Measurements from ENCODE around the gene S100B.

S100B gene

GRCh38 chr21:46572850-46573249 lies 32.0 kb downstream of the S100B start:
- Histone ChIP-seq H3K27ac (ENCODE audit: low read depth, low read length) (no peak overlapping the region), H3K27me3 (ENCODE audit: control insufficient read depth, insufficient read depth, low read length) (no peaks in the 10 kb centered on the region), H3K9ac (ENCODE audit: low read depth, low read length) (no peak overlapping the region), H3K36me3 (ENCODE audit: control insufficient read depth, insufficient read depth, low read length) (peaks cover 19% of the 10 kb centered on the region), H3K9me3 (ENCODE audit: control insufficient read depth, insufficient read depth, low read length) (0 out of 2 replicates have a peak, but pooled peaks cover 2% of the 10 kb centered on the region), H3K4me1 (ENCODE audit: control insufficient read depth, insufficient read depth, low read length) (no peaks in the 10 kb centered on the region), H3K4me3 (ENCODE audit: low read depth, low read length) (no peak overlapping the region)

DNA sequence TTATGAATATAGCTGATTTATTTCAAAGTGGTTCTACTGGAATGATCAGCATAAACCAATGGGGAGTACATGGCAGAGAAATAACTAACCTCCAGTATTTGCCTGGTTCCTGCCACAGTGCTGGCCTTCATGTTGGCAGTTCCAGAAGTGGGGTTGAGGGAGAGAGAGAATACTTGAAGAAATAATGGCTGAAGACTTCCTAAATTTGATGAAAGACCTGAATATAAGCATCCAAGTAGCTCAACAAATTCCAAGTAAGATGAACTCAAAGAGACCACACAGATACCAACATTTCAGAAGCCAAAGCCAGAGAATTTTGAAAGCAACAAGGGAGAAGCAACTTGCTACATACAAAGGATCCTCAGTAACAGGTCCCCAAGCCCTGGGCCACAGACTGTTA lies 34.3 kb downstream of the S100B start:
- H3K27ac ChIP-seq (ENCODE audit: low read depth, low read length), result no peak overlapping the region
- peaks cover 41% of the 10 kb centered on the region for H3K36me3 ChIP-seq (ENCODE audit: control insufficient read depth, insufficient read depth, low read length)
- no peak overlapping the region for H3K4me3 ChIP-seq (ENCODE audit: low read depth, low read length)
- no peak overlapping the region for H3K9ac ChIP-seq (ENCODE audit: low read depth, low read length)
- no peaks in the 10 kb centered on the region for H3K4me1 ChIP-seq (ENCODE audit: control insufficient read depth, insufficient read depth, low read length)
- no peaks in the 10 kb centered on the region for H3K9me3 ChIP-seq (ENCODE audit: control insufficient read depth, insufficient read depth, low read length)
- no peaks in the 10 kb centered on the region for H3K27me3 ChIP-seq (ENCODE audit: control insufficient read depth, insufficient read depth, low read length)

GRCh38 chr21:46570119-46570518 lies 34.8 kb downstream of the S100B start:
- no peaks in the 10 kb centered on the region for H3K4me1 ChIP-seq (ENCODE audit: control insufficient read depth, insufficient read depth, low read length)
- H3K9me3 ChIP-seq (ENCODE audit: control insufficient read depth, insufficient read depth, low read length), result no peaks in the 10 kb centered on the region
- no peaks in the 10 kb centered on the region for H3K27me3 ChIP-seq (ENCODE audit: control insufficient read depth, insufficient read depth, low read length)
- peaks cover 46% of the 10 kb centered on the region for H3K36me3 ChIP-seq (ENCODE audit: control insufficient read depth, insufficient read depth, low read length)
- H3K9ac ChIP-seq (ENCODE audit: low read depth, low read length), result no peak overlapping the region
- no peak overlapping the region for H3K27ac ChIP-seq (ENCODE audit: low read depth, low read length)
- no peak overlapping the region for H3K4me3 ChIP-seq (ENCODE audit: low read depth, low read length)

GRCh38 chr21:46569081-46569480 lies 35.8 kb downstream of the S100B start:
- Histone ChIP-seq H3K27me3 (ENCODE audit: control insufficient read depth, insufficient read depth, low read length) (no peaks in the 10 kb centered on the region), H3K36me3 (ENCODE audit: control insufficient read depth, insufficient read depth, low read length) (peaks cover 52% of the 10 kb centered on the region), H3K9me3 (ENCODE audit: control insufficient read depth, insufficient read depth, low read length) (no peaks in the 10 kb centered on the region), H3K9ac (ENCODE audit: low read depth, low read length) (no peak overlapping the region), H3K4me3 (ENCODE audit: low read depth, low read length) (no peak overlapping the region), H3K27ac (ENCODE audit: low read depth, low read length) (no peak overlapping the region), H3K4me1 (ENCODE audit: control insufficient read depth, insufficient read depth, low read length) (no peaks in the 10 kb centered on the region)

DNA sequence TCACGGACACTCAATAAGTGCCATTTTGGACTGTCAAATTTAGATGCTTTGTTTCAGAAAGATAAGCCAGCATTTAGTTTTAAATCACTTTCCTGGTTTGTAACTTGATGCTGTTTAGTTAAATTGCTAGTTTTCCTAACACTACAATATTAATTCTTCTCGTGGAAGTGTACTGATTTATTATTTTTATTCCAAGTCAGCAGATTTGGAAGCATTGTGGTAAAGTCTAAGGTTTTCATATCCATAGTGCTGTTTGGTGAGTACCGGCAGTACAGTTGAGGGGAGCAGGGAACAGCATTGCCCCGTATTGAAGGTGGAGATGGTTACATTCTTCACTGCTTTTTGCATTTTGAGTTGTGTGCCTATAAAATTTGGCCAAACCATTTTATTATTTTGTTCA lies 36.3 kb downstream of the S100B start:
- Histone ChIP-seq H3K4me3 (ENCODE audit: low read depth, low read length) (no peak overlapping the region), H3K27me3 (ENCODE audit: control insufficient read depth, insufficient read depth, low read length) (no peaks in the 10 kb centered on the region), H3K27ac (ENCODE audit: low read depth, low read length) (no peak overlapping the region), H3K36me3 (ENCODE audit: control insufficient read depth, insufficient read depth, low read length) (peaks cover 57% of the 10 kb centered on the region), H3K9me3 (ENCODE audit: control insufficient read depth, insufficient read depth, low read length) (no peaks in the 10 kb centered on the region), H3K4me1 (ENCODE audit: control insufficient read depth, insufficient read depth, low read length) (no peaks in the 10 kb centered on the region), H3K9ac (ENCODE audit: low read depth, low read length) (no peak overlapping the region)

- H3K36me3 ChIP-seq (ENCODE audit: control insufficient read depth, insufficient read depth, low read length), result peaks cover 64% of the 10 kb centered on the region
- H3K4me3 ChIP-seq (ENCODE audit: low read depth, low read length), result no peak overlapping the region
These were observed 37.5 kb downstream of the S100B start for GRCh38 chr21:46567348-46567747.

GRCh38 chr21:46564391-46564790 lies 40.5 kb downstream of the S100B start:
- no peak overlapping the region for H3K9ac ChIP-seq (ENCODE audit: low read depth, low read length)
- no peak overlapping the region for H3K27ac ChIP-seq (ENCODE audit: low read depth, low read length)
- no peaks in the 10 kb centered on the region for H3K4me1 ChIP-seq (ENCODE audit: control insufficient read depth, insufficient read depth, low read length)
- H3K27me3 ChIP-seq (ENCODE audit: control insufficient read depth, insufficient read depth, low read length), result no peaks in the 10 kb centered on the region
- no peak overlapping the region for H3K4me3 ChIP-seq (ENCODE audit: low read depth, low read length)
- no peaks in the 10 kb centered on the region for H3K9me3 ChIP-seq (ENCODE audit: control insufficient read depth, insufficient read depth, low read length)
- H3K36me3 ChIP-seq (ENCODE audit: control insufficient read depth, insufficient read depth, low read length), result peaks cover 72% of the 10 kb centered on the region

More at GRCh38 chr21:46567348-46567747, 37.5 kb downstream of the S100B start:
- no peaks in the 10 kb centered on the region for H3K9me3 ChIP-seq (ENCODE audit: control insufficient read depth, insufficient read depth, low read length)
- H3K9ac ChIP-seq (ENCODE audit: low read depth, low read length), result no peak overlapping the region
- no peaks in the 10 kb centered on the region for H3K4me1 ChIP-seq (ENCODE audit: control insufficient read depth, insufficient read depth, low read length)
- H3K27ac ChIP-seq (ENCODE audit: low read depth, low read length), result no peak overlapping the region
- H3K27me3 ChIP-seq (ENCODE audit: control insufficient read depth, insufficient read depth, low read length), result no peaks in the 10 kb centered on the region

- H3K9me3 ChIP-seq (ENCODE audit: control insufficient read depth, insufficient read depth, low read length), result no peaks in the 10 kb centered on the region
- H3K9ac ChIP-seq (ENCODE audit: low read depth, low read length), result no peak overlapping the region
- H3K27me3 ChIP-seq (ENCODE audit: control insufficient read depth, insufficient read depth, low read length), result no peaks in the 10 kb centered on the region
- no peak overlapping the region for H3K4me3 ChIP-seq (ENCODE audit: low read depth, low read length)
- no peaks in the 10 kb centered on the region for H3K4me1 ChIP-seq (ENCODE audit: control insufficient read depth, insufficient read depth, low read length)
- peaks cover 80% of the 10 kb centered on the region for H3K36me3 ChIP-seq (ENCODE audit: control insufficient read depth, insufficient read depth, low read length)
- H3K27ac ChIP-seq (ENCODE audit: low read depth, low read length), result no peak overlapping the region
These were observed 41.8 kb downstream of the S100B start for GRCh38 chr21:46562964-46563607.

- peaks cover 80% of the 10 kb centered on the region for H3K36me3 ChIP-seq (ENCODE audit: control insufficient read depth, insufficient read depth, low read length)
These were observed 42.4 kb downstream of the S100B start for GRCh38 chr21:46562472-46562871.

DNA sequence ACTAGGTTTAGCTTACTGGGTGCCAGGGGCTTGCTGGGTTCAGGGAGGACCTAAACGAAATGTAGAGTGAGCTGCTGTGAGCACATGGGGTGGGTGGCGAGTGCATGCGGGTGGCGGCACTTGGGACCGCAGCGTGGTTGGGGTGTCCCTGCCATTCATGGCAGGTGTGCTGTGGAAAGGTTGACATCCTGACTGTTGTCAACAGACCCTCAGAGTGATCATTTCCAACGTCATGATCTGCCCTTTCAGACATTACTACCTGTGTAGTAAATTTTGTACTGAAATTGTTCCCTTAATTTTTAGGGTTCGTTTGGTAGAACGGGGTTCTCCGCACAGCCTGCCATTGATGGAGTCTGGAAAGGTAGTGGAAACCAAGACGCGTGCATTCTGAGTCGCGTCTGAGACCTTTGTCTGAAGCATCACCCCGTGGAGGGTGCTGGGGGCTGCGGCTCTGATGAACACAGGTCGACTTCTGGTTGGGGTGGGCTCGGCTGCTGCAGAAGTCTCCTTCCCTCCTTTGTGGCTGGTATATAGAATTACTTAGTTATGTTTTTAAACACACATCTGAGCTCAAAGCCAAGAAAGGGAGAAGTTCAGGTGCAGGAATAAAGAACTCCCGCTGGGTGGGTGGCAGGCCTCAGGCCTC lies 43.3 kb downstream of the S100B start:
- peaks cover 80% of the 10 kb centered on the region for H3K36me3 ChIP-seq (ENCODE audit: control insufficient read depth, insufficient read depth, low read length)
- no peaks in the 10 kb centered on the region for H3K27me3 ChIP-seq (ENCODE audit: control insufficient read depth, insufficient read depth, low read length)
- no peak overlapping the region for H3K4me3 ChIP-seq (ENCODE audit: low read depth, low read length)
- H3K9me3 ChIP-seq (ENCODE audit: control insufficient read depth, insufficient read depth, low read length), result no peaks in the 10 kb centered on the region
- no peaks in the 10 kb centered on the region for H3K4me1 ChIP-seq (ENCODE audit: control insufficient read depth, insufficient read depth, low read length)
- H3K27ac ChIP-seq (ENCODE audit: low read depth, low read length), result no peak overlapping the region
- no peak overlapping the region for H3K9ac ChIP-seq (ENCODE audit: low read depth, low read length)

More at GRCh38 chr21:46562472-46562871, 42.4 kb downstream of the S100B start:
- Histone ChIP-seq H3K27ac (ENCODE audit: low read depth, low read length) (no peak overlapping the region), H3K9me3 (ENCODE audit: control insufficient read depth, insufficient read depth, low read length) (no peaks in the 10 kb centered on the region), H3K4me1 (ENCODE audit: control insufficient read depth, insufficient read depth, low read length) (no peaks in the 10 kb centered on the region), H3K27me3 (ENCODE audit: control insufficient read depth, insufficient read depth, low read length) (no peaks in the 10 kb centered on the region), H3K4me3 (ENCODE audit: low read depth, low read length) (no peak overlapping the region), H3K9ac (ENCODE audit: low read depth, low read length) (no peak overlapping the region)

DNA sequence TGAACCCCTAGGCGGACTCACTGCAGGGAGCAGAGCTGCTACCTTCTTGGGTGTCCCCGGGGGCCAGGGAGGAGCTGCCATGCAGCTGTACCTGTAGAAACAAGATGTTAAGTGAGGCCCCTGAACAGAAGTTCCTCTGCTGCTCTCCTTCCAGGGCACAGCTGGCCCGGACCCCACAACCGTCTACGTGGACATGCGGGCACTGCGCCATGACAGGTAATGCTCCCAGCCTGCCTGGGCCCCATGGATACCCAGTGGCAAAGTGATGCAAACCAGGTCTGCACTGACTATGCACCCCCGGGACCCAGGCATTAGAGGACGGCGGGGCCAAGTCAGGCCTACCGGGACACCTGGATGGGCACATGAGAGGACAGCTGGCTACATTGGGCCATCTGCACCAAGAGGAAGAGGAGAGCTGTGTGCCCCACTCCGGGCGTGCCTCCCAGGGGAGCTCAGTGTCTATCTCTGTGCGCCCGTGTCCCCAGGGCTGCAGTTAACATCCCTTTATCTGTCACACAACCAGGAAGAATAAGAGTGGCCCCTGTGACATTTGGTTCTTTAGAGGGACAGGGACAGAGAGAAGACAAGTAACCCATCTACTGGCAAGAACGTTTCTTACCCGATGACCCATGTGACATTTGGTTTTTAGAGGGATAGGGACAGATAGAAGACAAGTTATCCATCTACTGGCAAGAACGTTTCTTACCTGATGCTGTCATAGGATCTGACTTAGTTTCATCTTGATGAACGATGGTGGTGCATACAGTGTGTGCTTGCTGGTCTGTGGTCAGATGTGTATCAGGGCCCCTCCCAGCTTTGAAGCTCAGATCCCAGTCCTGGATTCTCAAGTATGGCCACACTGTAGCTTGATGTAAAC lies 44.1 kb downstream of the S100B start:
- peaks cover 76% of the 10 kb centered on the region for H3K36me3 ChIP-seq (ENCODE audit: control insufficient read depth, insufficient read depth, low read length)
- H3K4me3 ChIP-seq (ENCODE audit: low read depth, low read length), result no peak overlapping the region
- H3K27me3 ChIP-seq (ENCODE audit: control insufficient read depth, insufficient read depth, low read length), result no peaks in the 10 kb centered on the region
- H3K4me1 ChIP-seq (ENCODE audit: control insufficient read depth, insufficient read depth, low read length), result no peaks in the 10 kb centered on the region
- H3K9ac ChIP-seq (ENCODE audit: low read depth, low read length), result no peak overlapping the region
- no peaks in the 10 kb centered on the region for H3K9me3 ChIP-seq (ENCODE audit: control insufficient read depth, insufficient read depth, low read length)
- no peak overlapping the region for H3K27ac ChIP-seq (ENCODE audit: low read depth, low read length)

Data from HUES48 (cell line).